Measurements from ENCODE around the gene OTX2. TPM values are rescaled to one million over a fixed set of nuclear protein-coding genes. Genes with fewer than 3 reads are reported as not detected.
A peak's percentile ranks its signal among the peaks of the same experiment; 100 is the strongest.

Gene OTX2
- polyA plus RNA-seq, 1 donor = not detected

- DNase-seq = no peak
- Histone ChIP-seq H3K27ac (ENCODE audit: low read length) (no peak overlapping the region), H3K36me3 (ENCODE audit: control insufficient read depth, insufficient read depth, low read length) (no peaks in the 10 kb centered on the region), H3K4me3 (ENCODE audit: low read length) (no peak overlapping the region), H3K4me1 (ENCODE audit: control insufficient read depth, insufficient read depth, low read length) (peaks cover 3% of the 10 kb centered on the region), H3K27me3 (ENCODE audit: control insufficient read depth, insufficient read depth, low read length) (peaks cover 99% of the 10 kb centered on the region), H3K9me3 (ENCODE audit: control insufficient read depth, low read depth, low read length) (peaks cover 5% of the 10 kb centered on the region)
- WGBS (ENCODE audit: insufficient coverage, low lambda C conversion rate) = 0% methylated on average over 2 of the region's 9 CpGs
Observed at GRCh38 chr14:56805992-56806727, 4.1 kb downstream of the OTX2 start.

GRCh38 chr14:56805201-56805991 lies 4.9 kb downstream of the OTX2 start:
- peaks cover 3% of the 10 kb centered on the region for H3K4me1 ChIP-seq (ENCODE audit: control insufficient read depth, insufficient read depth, low read length)
- H3K27ac ChIP-seq (ENCODE audit: low read length) = no peak overlapping the region
- peaks cover 99% of the 10 kb centered on the region for H3K27me3 ChIP-seq (ENCODE audit: control insufficient read depth, insufficient read depth, low read length)
- no CpG with 5 or more reads among the region's 18 CpGs for WGBS (ENCODE audit: insufficient coverage, low lambda C conversion rate)
- no peak overlapping the region for H3K4me3 ChIP-seq (ENCODE audit: low read length)
- peaks cover 5% of the 10 kb centered on the region for H3K9me3 ChIP-seq (ENCODE audit: control insufficient read depth, low read depth, low read length)
- no peaks in the 10 kb centered on the region for H3K36me3 ChIP-seq (ENCODE audit: control insufficient read depth, insufficient read depth, low read length)
- no peak for DNase-seq

DNA sequence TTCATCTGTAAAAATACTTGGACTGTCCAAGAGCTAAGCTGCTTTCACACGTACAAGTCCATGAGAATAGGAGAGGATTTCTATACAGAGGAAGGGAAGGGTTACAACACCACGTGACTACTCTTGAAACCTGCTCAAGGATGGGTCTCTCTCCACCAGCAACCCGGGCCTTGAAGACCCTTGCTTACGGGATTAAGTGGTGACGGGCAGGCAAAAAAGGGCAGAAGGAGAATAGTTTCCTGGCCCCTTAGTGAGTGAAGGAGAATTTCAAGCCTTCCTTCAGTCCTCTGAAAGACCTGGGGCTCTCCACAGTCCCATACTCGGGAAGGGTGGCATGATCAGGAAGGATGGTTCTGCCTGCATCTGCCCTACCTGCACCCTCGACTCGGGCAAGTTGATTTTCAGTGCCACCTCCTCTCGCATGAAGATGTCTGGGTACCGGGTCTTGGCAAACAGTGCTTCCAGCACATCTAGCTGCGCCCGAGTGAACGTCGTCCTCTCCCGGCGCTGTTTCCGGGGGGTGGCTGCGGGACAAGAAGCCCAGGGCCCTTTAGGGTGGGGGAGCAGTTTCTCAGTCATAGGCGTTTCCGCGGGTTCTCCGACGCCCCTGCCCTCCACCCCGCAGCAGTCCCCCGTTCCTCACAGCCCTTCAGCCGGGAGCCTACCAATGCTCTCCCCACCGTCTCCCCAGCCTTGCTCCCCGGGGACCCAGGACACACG lies 6.3 kb downstream of the OTX2 start:
- H3K27me3 ChIP-seq (ENCODE audit: control insufficient read depth, insufficient read depth, low read length) = peaks cover 98% of the 10 kb centered on the region
- no peaks in the 10 kb centered on the region for H3K36me3 ChIP-seq (ENCODE audit: control insufficient read depth, insufficient read depth, low read length)
- H3K27ac ChIP-seq (ENCODE audit: low read length) = no peak overlapping the region
- no CpG with 5 or more reads among the region's 29 CpGs for WGBS (ENCODE audit: insufficient coverage, low lambda C conversion rate)
- peaks cover 5% of the 10 kb centered on the region for H3K9me3 ChIP-seq (ENCODE audit: control insufficient read depth, low read depth, low read length)
- no peak for DNase-seq
- H3K4me3 ChIP-seq (ENCODE audit: low read length) = no peak overlapping the region
- peaks cover 3% of the 10 kb centered on the region for H3K4me1 ChIP-seq (ENCODE audit: control insufficient read depth, insufficient read depth, low read length)

DNA sequence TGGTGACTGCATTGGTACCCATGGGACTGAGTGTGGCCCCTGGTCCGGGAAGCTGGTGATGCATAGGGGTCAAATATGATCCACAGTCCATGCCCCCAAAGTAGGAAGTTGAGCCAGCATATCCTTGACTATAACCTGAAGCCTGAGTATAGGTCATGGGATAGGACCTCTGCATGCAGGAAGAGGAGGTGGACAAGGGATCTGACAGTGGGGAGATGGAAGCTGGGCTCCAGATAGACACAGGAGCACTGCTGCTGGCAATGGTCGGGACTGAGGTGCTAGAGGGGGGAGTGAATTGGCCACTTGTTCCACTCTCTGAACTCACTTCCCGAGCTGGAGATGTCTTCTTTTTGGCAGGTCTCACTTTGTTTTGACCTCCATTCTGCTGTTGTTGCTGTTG lies 8.4 kb downstream of the OTX2 start:
- H3K9me3 ChIP-seq (ENCODE audit: control insufficient read depth, low read depth, low read length) = peaks cover 4% of the 10 kb centered on the region
- H3K27ac ChIP-seq (ENCODE audit: low read length) = no peak overlapping the region
- no peak for DNase-seq
- 67% methylated on average over 1 of the region's 3 CpGs for WGBS (ENCODE audit: insufficient coverage, low lambda C conversion rate)
- H3K27me3 ChIP-seq (ENCODE audit: control insufficient read depth, insufficient read depth, low read length) = peaks cover 97% of the 10 kb centered on the region
- H3K4me3 ChIP-seq (ENCODE audit: low read length) = no peak overlapping the region
- no peaks in the 10 kb centered on the region for H3K36me3 ChIP-seq (ENCODE audit: control insufficient read depth, insufficient read depth, low read length)
- peaks cover 6% of the 10 kb centered on the region for H3K4me1 ChIP-seq (ENCODE audit: control insufficient read depth, insufficient read depth, low read length)

GRCh38 chr14:56799343-56799645 lies 11.0 kb downstream of the OTX2 start:
- no peak overlapping the region for H3K4me3 ChIP-seq (ENCODE audit: low read length)

GRCh38 chr14:56798447-56799342 lies 11.6 kb downstream of the OTX2 start:
- no CpG with 5 or more reads among the region's 41 CpGs for WGBS (ENCODE audit: insufficient coverage, low lambda C conversion rate)
- H3K27me3 ChIP-seq (ENCODE audit: control insufficient read depth, insufficient read depth, low read length) = peaks cover 97% of the 10 kb centered on the region
- peak in 1 of 2 donors; percentile 21 for DNase-seq
- H3K36me3 ChIP-seq (ENCODE audit: control insufficient read depth, insufficient read depth, low read length) = no peaks in the 10 kb centered on the region
- H3K4me3 ChIP-seq (ENCODE audit: low read length) = no peak overlapping the region
- H3K9me3 ChIP-seq (ENCODE audit: control insufficient read depth, low read depth, low read length) = peaks cover 13% of the 10 kb centered on the region
- H3K27ac ChIP-seq (ENCODE audit: low read length) = no peak overlapping the region
- peaks cover 17% of the 10 kb centered on the region for H3K4me1 ChIP-seq (ENCODE audit: control insufficient read depth, insufficient read depth, low read length)

More at GRCh38 chr14:56799343-56799645, 11.0 kb downstream of the OTX2 start:
- Histone ChIP-seq H3K36me3 (ENCODE audit: control insufficient read depth, insufficient read depth, low read length) (no peaks in the 10 kb centered on the region), H3K27me3 (ENCODE audit: control insufficient read depth, insufficient read depth, low read length) (peaks cover 98% of the 10 kb centered on the region), H3K27ac (ENCODE audit: low read length) (no peak overlapping the region), H3K9me3 (ENCODE audit: control insufficient read depth, low read depth, low read length) (peaks cover 9% of the 10 kb centered on the region), H3K4me1 (ENCODE audit: control insufficient read depth, insufficient read depth, low read length) (peaks cover 13% of the 10 kb centered on the region)
- DNase-seq = peak in 1 of 2 donors; percentile 18
- WGBS (ENCODE audit: insufficient coverage, low lambda C conversion rate) = 0% methylated on average over 2 of the region's 5 CpGs

DNA sequence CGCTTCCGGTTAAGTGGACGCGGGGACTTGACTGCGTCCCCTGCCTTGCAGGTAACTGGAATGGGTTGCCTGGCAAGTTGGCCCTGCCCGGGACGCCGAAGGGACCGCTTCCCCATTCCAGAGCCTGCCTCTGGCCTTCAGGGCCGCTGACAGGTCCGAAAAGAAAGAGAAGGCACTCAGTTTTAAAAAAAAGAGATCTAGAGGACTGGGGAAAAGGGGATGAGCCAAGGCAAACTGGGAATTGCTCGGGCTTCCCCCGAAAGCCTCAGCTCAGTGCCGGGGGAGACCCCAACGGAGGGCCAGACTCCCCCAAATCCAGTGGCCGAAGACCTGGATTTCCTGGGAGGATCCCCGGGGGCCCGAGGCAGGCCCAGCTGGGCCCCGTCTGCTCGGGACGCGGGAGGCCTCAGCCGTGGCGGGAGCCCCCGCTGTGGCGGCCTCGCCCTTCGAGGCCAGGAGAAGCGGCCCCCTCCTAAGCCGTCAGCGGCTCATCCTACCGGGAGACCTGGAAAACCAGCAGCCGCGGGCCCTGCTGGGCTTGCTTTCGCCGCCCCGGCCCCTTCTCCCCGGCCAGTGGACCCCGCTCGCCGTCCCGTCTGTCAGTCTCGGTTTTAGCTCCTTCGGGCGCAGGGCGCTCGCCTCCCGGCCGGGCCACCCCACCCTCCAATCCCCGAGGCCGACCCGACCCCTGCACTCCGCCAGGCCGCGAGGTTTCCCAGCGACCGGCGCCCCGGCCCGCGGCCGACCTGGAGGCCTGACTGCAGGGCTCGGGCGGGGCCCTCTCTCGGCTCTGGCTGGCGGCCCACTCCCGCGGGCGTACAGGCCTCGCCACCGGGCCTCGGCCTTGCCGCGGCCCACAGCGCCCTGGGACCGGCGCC lies 12.5 kb downstream of the OTX2 start:
- Histone ChIP-seq H3K4me1 (ENCODE audit: control insufficient read depth, insufficient read depth, low read length) (peaks cover 17% of the 10 kb centered on the region), H3K36me3 (ENCODE audit: control insufficient read depth, insufficient read depth, low read length) (no peaks in the 10 kb centered on the region), H3K27me3 (ENCODE audit: control insufficient read depth, insufficient read depth, low read length) (peaks cover 96% of the 10 kb centered on the region), H3K4me3 (ENCODE audit: low read length) (no peak overlapping the region), H3K9me3 (ENCODE audit: control insufficient read depth, low read depth, low read length) (peaks cover 13% of the 10 kb centered on the region), H3K27ac (ENCODE audit: low read length) (no peak overlapping the region)
- no peak for DNase-seq
- no CpG with 5 or more reads among the region's 77 CpGs for WGBS (ENCODE audit: insufficient coverage, low lambda C conversion rate)

GRCh38 chr14:56797003-56797568 lies 13.2 kb downstream of the OTX2 start:
- Histone ChIP-seq H3K9me3 (ENCODE audit: control insufficient read depth, low read depth, low read length) (peaks cover 13% of the 10 kb centered on the region), H3K36me3 (ENCODE audit: control insufficient read depth, insufficient read depth, low read length) (no peaks in the 10 kb centered on the region), H3K27ac (ENCODE audit: low read length) (no peak overlapping the region), H3K27me3 (ENCODE audit: control insufficient read depth, insufficient read depth, low read length) (peaks cover 94% of the 10 kb centered on the region), H3K4me1 (ENCODE audit: control insufficient read depth, insufficient read depth, low read length) (peaks cover 17% of the 10 kb centered on the region), H3K4me3 (ENCODE audit: low read length) (no peak overlapping the region)
- no CpG with 5 or more reads among the region's 23 CpGs for WGBS (ENCODE audit: insufficient coverage, low lambda C conversion rate)
- no peak for DNase-seq

DNA sequence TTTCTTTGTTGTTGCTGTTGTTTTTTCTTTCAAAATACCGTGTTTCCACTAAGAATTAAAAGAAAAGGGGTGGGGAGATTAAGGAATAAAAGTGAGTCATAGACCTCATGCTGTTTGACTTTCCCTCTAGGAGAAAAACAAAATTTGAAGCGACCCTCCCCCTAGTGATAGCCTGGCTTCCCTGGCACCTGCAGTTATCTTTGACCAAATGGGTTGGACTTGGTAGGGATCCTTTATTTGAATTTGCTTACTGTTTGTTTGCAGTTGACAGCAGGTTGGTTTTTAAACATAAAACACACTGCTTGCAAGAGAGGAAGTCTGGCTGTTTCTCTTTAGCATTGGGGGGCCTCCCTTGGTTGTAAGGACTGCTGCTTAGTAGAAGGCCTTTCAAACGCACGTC lies 14.0 kb downstream of the OTX2 start:
- DNase-seq = no peak
- Histone ChIP-seq H3K4me1 (ENCODE audit: control insufficient read depth, insufficient read depth, low read length) (peaks cover 17% of the 10 kb centered on the region), H3K9me3 (ENCODE audit: control insufficient read depth, low read depth, low read length) (peaks cover 13% of the 10 kb centered on the region), H3K27me3 (ENCODE audit: control insufficient read depth, insufficient read depth, low read length) (peaks cover 93% of the 10 kb centered on the region), H3K36me3 (ENCODE audit: control insufficient read depth, insufficient read depth, low read length) (no peaks in the 10 kb centered on the region), H3K27ac (ENCODE audit: low read length) (no peak overlapping the region), H3K4me3 (ENCODE audit: low read length) (no peak overlapping the region)
- WGBS (ENCODE audit: insufficient coverage, low lambda C conversion rate) = no CpG with 5 or more reads among the region's 4 CpGs

All from large intestine (tissue), 3 donors.